H9 (cell line): ENCODE data around the gene FLT3. TPM values are rescaled to one million over a fixed set of nuclear protein-coding genes. Genes with fewer than 3 reads are reported as not detected.

Experiments
- DNase-seq: peaks from one replicate; pipeline ENCODE4 v3.0.0-alpha.2; 2017
- H2AFZ ChIP-seq: one replicate; pipeline ENCODE4 v1.6.1; 2013; ENCODE audit warnings: mild to moderate bottlenecking, low read length, control low read depth, moderate library complexity
- H2AK5ac ChIP-seq: 2 replicates; pipeline ENCODE4 v1.6.1; 2013; ENCODE audit warnings: low read length, control low read depth, mixed read lengths; ENCODE audit not compliant: insufficient read length
- H2BK120ac ChIP-seq: one replicate; pipeline ENCODE4 v1.6.1; 2013; ENCODE audit warnings: low read depth, mild to moderate bottlenecking, low read length, control low read depth, inconsistent platforms; ENCODE audit not compliant: poor library complexity, severe bottlenecking
- H2BK12ac ChIP-seq: 2 replicates; pipeline ENCODE4 v1.6.1; 2013; ENCODE audit warnings: low read length, control low read depth, mixed read lengths, low read depth; ENCODE audit not compliant: insufficient read length
- H2BK15ac ChIP-seq: 2 replicates; pipeline ENCODE4 v1.6.1; 2013; ENCODE audit warnings: low read depth, low read length, control low read depth
- H2BK20ac ChIP-seq: one replicate; pipeline ENCODE4 v1.6.1; 2013; ENCODE audit warnings: low read depth, mild to moderate bottlenecking, low read length, control low read depth, inconsistent platforms; ENCODE audit not compliant: poor library complexity, severe bottlenecking
- H2BK5ac ChIP-seq: 2 replicates; pipeline ENCODE4 v1.6.1; 2013; ENCODE audit warnings: low read length, control low read depth, mixed read lengths; ENCODE audit not compliant: insufficient read length
- H3K14ac ChIP-seq: 2 replicates; pipeline ENCODE4 v1.6.1; 2013; ENCODE audit warnings: low read length, control low read depth; ENCODE audit not compliant: insufficient read depth
- H3K18ac ChIP-seq: 2 replicates; pipeline ENCODE4 v1.6.1; 2013; ENCODE audit warnings: low read depth, mild to moderate bottlenecking, mixed read lengths, low read length, control low read depth; ENCODE audit not compliant: insufficient read length
- H3K23ac ChIP-seq: 2 replicates; pipeline ENCODE4 v1.6.1; 2013; ENCODE audit warnings: low read length, control low read depth, mixed read lengths, low read depth; ENCODE audit not compliant: insufficient read length
- H3K23me2 ChIP-seq: 2 replicates; pipeline ENCODE4 v1.6.1; 2013; ENCODE audit warnings: low read depth, mild to moderate bottlenecking, mixed read lengths, low read length, control low read depth; ENCODE audit not compliant: insufficient read length, poor library complexity, severe bottlenecking
- H3K27ac ChIP-seq: 2 replicates; pipeline ENCODE4 v1.5.1; 2013; ENCODE audit warnings: low read length, control low read depth, mixed read lengths, low read depth; ENCODE audit not compliant: insufficient read length
- H3K27me3 ChIP-seq: 2 replicates; pipeline ENCODE4 v1.6.1; 2013; ENCODE audit warnings: low read length, control low read depth, inconsistent platforms; ENCODE audit not compliant: insufficient read depth
- H3K4ac ChIP-seq: 2 replicates; pipeline ENCODE4 v1.6.1; 2013; ENCODE audit warnings: low read depth, mild to moderate bottlenecking, control low read depth, inconsistent platforms, low read length, moderate library complexity
- H3K4me1 ChIP-seq: 2 replicates; pipeline ENCODE4 v1.6.1; 2013; ENCODE audit warnings: low read length, control low read depth, inconsistent platforms; ENCODE audit not compliant: insufficient read depth
- H3K4me2 ChIP-seq: 2 replicates; pipeline ENCODE4 v1.6.1; 2013; ENCODE audit warnings: low read length, control low read depth, mixed read lengths; ENCODE audit not compliant: insufficient read length, insufficient read depth
- H3K56ac ChIP-seq: 2 replicates; pipeline ENCODE4 v1.6.1; 2013; ENCODE audit warnings: low read depth, mild to moderate bottlenecking, mixed read lengths, low read length, control low read depth; ENCODE audit not compliant: insufficient read length
- H3K79me1 ChIP-seq: 2 replicates; pipeline ENCODE4 v1.6.1; 2013; ENCODE audit warnings: low read depth, mild to moderate bottlenecking, moderate library complexity, low read length, control low read depth, inconsistent platforms; ENCODE audit not compliant: insufficient read depth, poor library complexity, severe bottlenecking
- H3K79me2 ChIP-seq: 2 replicates; pipeline ENCODE4 v1.6.1; 2013; ENCODE audit warnings: low read length, control low read depth, inconsistent platforms; ENCODE audit not compliant: insufficient read depth
- H3K9ac ChIP-seq: 2 replicates; pipeline ENCODE4 v1.6.1; 2013; ENCODE audit warnings: low read length, control low read depth, mixed read lengths; ENCODE audit not compliant: insufficient read length; ENCODE audit errors: extremely low read depth
- H3K9me3 ChIP-seq: one replicate; pipeline ENCODE4 v1.6.1; 2013; ENCODE audit warnings: low read depth, low read length, inconsistent platforms; ENCODE audit not compliant: control insufficient read depth
- H3T11ph ChIP-seq: one replicate; pipeline ENCODE4 v1.6.1; 2013; ENCODE audit warnings: mild to moderate bottlenecking, low read length, control low read depth, inconsistent platforms
- H4K20me1 ChIP-seq: one replicate; pipeline ENCODE4 v1.6.1; 2013; ENCODE audit not compliant: control insufficient read depth, insufficient read length, insufficient read depth
- H4K5ac ChIP-seq: 2 replicates; pipeline ENCODE4 v1.6.1; 2013; ENCODE audit warnings: low read depth, mild to moderate bottlenecking, mixed read lengths, low read length, control low read depth; ENCODE audit not compliant: insufficient read length
- H4K8ac ChIP-seq: replicated peaks from 2 replicates; pipeline ENCODE4 v1.6.1; 2013; ENCODE audit warnings: low read length, control low read depth, mixed read lengths, low read depth; ENCODE audit not compliant: insufficient read length
- H4K91ac ChIP-seq: 2 replicates; pipeline ENCODE4 v1.6.1; 2013; ENCODE audit warnings: low read depth, mild to moderate bottlenecking, moderate library complexity, mixed read lengths, low read length, control low read depth; ENCODE audit not compliant: insufficient read length
- H3K27ac Mint-ChIP-seq, 3 experiments: 2 replicates in 2 of 3; 3 replicates in 1 of 3; pipeline ENCODE4 v1.8.0; 2020 to 2021; ENCODE audit warnings: mixed read lengths in 3 of 3, mild to moderate bottlenecking in 1 of 3, moderate library complexity in 1 of 3
- H3K27me3 Mint-ChIP-seq: 2 replicates; pipeline ENCODE4 v1.8.0; 2021; ENCODE audit warnings: low read depth, mild to moderate bottlenecking, moderate library complexity, mixed read lengths
- H3K36me3 Mint-ChIP-seq, 3 experiments: 2 replicates in 2 of 3; 3 replicates in 1 of 3; pipeline ENCODE4 v1.8.0; 2020 to 2021; ENCODE audit warnings: low read depth in 3 of 3, mixed read lengths in 3 of 3; ENCODE audit not compliant: insufficient read depth in 1 of 3
- H3K4me1 Mint-ChIP-seq, 2 experiments: 2 replicates each; pipeline ENCODE4 v1.8.0; 2020; ENCODE audit warnings: mixed read lengths in 2 of 2
- H3K4me3 Mint-ChIP-seq, 2 experiments: 2 replicates in 1 of 2; 3 replicates in 1 of 2; pipeline ENCODE4 v1.8.0; 2020 to 2021; ENCODE audit warnings: mild to moderate bottlenecking in 2 of 2, mixed read lengths in 2 of 2, moderate library complexity in 1 of 2
- H3K9me3 Mint-ChIP-seq, 2 experiments: 2 replicates in 1 of 2; 3 replicates in 1 of 2; pipeline ENCODE4 v1.8.0; 2020; ENCODE audit warnings: mild to moderate bottlenecking in 2 of 2, mixed read lengths in 2 of 2, moderate library complexity in 1 of 2
- WGBS: extraction: QIAGEN DNeasy Blood & Tissue Kit; methylation state at CpG from one replicate; pipeline ENCODE4 v1.1.7; 2013; ENCODE audit warnings: missing lambda C conversion rate, low lambda C conversion rate, mixed read lengths; ENCODE audit not compliant: insufficient read length; ENCODE audit errors: extremely low coverage; 5-methylcytosine and 5-hydroxymethylcytosine counted together
- total RNA-seq: library from RNA; stranded (reverse); gene quantifications from 2 replicates; pipeline ENCODE4 v1.2.1, GENCODE V29; 2021
- TF ChIP-seq, protein P1 (sequence below): fragments of 200-600 bp; sonication (generic); conservative IDR thresholded peaks from 3 replicates; pipeline ENCODE4 v1.8.0; 2021; ENCODE audit warnings: antibody characterized with exemption, mild to moderate bottlenecking

Gene FLT3
- total RNA-seq, 1 experiment from 2014 or later: 0.44 TPM

DNA sequence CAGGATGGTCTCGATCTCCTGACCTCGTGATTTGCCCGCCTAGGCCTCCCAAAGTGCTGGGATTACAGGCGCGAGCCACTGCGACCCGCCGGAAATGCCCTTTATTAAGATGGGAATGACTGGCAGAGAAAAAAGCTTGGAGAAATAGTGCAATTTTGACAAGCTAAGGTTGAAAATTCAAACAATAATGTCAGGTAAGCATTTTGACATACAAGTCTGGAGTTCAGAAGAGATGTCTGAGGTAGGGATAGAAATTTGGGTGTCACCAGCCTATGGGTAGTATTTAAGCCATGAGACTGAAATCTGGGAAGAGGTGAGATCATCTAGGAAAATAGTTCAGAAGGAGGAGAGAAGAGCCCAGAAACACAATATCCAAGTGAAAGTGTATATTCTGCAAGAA is 20.8 kb upstream of the FLT3 start:
- Histone ChIP-seq H4K8ac (no peak overlapping the region), H2BK5ac (no peak overlapping the region), H2AK5ac (no peak overlapping the region), H3K27ac (no peak overlapping the region), H3K27me3 (no peaks in the 10 kb centered on the region), H3K23me2 (no peaks in the 10 kb centered on the region), H4K20me1 (no peaks in the 10 kb centered on the region), H3K79me2 (no peaks in the 10 kb centered on the region), H2BK12ac (no peak overlapping the region), H3K9me3 (no peaks in the 10 kb centered on the region), H3K23ac (no peak overlapping the region), H3K4me1 (no peaks in the 10 kb centered on the region), H3K14ac (no peak overlapping the region), H4K5ac (no peak overlapping the region), H3T11ph (no peak overlapping the region), H3K18ac (no peak overlapping the region), H3K79me1 (no peaks in the 10 kb centered on the region), H4K91ac (no peak overlapping the region), H2BK15ac (no peak overlapping the region), H3K9ac (no peak overlapping the region), H2BK20ac (no peak overlapping the region), H3K4me2 (no peak overlapping the region), H3K4ac (no peak overlapping the region), H3K56ac (no peak overlapping the region), H2AFZ (no peak overlapping the region), H2BK120ac (no peak overlapping the region)
- H3K4me1 Mint-ChIP-seq: peaks cover 5 to 6% of the 10 kb centered on the region in 2 experiments
- H3K27me3 Mint-ChIP-seq: no peaks in the 10 kb centered on the region
- no CpG with 5 or more reads among the region's 8 CpGs for WGBS
- no peaks in the 10 kb centered on the region for H3K36me3 Mint-ChIP-seq
- peaks cover 0 to 4% of the 10 kb centered on the region in 2 experiments; a peak in 1 of 5 replicates for H3K9me3 Mint-ChIP-seq
- no peak overlapping the region for H3K27ac Mint-ChIP-seq
- no peak for DNase-seq
- H3K4me3 Mint-ChIP-seq: no peak overlapping the region
- TF ChIP-seq, protein P1, sequence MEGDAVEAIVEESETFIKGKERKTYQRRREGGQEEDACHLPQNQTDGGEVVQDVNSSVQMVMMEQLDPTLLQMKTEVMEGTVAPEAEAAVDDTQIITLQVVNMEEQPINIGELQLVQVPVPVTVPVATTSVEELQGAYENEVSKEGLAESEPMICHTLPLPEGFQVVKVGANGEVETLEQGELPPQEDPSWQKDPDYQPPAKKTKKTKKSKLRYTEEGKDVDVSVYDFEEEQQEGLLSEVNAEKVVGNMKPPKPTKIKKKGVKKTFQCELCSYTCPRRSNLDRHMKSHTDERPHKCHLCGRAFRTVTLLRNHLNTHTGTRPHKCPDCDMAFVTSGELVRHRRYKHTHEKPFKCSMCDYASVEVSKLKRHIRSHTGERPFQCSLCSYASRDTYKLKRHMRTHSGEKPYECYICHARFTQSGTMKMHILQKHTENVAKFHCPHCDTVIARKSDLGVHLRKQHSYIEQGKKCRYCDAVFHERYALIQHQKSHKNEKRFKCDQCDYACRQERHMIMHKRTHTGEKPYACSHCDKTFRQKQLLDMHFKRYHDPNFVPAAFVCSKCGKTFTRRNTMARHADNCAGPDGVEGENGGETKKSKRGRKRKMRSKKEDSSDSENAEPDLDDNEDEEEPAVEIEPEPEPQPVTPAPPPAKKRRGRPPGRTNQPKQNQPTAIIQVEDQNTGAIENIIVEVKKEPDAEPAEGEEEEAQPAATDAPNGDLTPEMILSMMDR: no peak
